COLO668 (cell line): ENCODE results near the gene KCTD6.

ENCODE experiments used
- DNase-seq: peaks from one replicate; lab custom pipeline; 2025; ENCODE audit not compliant: unreplicated experiment; lab: John Stamatoyannopoulos, UW

Gene KCTD6

DNA sequence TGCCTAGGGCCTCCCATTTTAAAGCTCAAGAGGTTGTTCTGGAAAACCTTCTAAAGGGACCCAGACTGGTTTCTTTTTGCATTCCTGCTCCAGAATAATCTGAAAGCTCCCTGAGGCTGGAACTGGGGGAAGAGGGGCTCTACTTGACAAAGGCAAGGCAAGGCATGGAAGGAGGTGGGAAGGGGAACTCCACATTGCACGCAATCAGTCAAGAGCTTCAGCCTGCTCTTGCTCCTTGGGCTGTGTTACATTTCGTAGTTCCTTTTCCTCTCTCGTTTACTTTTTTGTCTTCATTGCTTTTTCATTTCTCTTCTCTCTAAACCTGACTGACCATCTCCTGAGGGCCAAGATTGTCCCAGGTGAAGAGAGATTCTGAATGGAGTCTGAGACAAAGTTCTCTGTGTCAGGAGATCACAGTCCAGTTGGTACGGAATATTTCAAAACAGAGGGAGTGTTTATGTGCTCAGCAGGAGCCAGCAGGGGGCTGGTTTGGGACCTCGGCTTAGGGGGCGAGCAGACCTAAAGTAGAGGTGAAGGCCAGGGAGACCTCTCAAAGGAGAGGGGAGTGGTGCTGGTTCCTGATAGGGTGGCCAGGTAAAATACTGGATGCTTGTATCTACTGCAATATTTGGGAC is 6.0 kb upstream of the KCTD6 start:
- DNase-seq: no peak

DNA sequence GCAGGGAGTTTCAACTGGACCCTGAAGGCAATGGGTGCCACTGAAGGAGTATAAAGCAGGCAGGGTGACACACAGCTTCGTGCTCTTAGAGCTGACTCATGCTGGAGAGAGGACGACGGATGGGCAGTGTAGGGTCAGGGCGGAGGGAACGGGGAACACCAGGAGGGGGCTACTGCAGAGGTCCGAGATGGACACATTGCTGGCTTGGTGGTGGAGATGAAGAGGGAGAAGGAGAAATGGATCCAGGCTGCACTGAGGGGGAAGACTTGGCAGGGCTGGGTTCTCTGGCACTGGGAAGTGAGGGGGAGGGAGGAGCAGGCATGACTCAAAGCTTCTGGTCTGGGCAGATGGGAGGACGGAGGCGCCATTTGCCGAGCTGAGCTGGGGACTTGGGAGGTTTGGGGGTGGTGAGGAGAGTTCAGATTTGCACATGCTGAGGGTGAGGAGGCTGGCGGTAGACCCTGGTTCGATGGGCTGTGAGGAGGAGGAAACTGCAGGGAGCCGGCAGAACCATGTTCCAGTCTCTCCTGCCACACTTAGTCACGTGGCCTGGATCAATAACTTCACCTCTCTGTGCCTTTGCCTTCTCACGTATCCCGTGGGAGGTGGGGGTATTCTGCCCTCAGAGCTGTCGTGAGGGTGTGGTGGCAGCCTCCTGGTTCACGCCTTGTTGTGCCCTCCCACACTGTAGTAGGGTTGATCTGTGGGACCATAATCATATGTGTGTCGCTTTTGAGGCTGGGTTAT is 4.6 kb upstream of the KCTD6 start:
- DNase-seq: no peak

DNA sequence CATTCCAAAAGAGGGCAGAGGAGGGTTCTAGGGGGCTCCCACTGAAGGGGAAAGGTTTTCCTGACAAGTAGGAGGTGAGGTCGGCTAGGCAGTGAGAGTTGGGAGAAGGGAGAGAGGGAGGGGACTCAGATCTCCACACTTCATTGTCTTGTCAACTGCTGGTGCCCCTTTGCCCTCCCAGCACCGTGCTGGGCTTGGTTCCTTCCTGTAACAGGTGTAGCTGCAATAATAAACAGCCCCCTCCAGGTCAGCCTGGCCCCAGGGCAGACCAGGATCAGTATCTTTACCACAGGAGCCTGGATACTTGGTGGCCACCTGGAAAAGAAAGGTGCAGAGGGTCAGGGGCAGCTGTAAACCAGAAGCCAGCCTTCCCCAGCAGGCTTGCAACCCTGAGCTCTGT is 2.9 kb upstream of the KCTD6 start:
- no peak for DNase-seq

DNA sequence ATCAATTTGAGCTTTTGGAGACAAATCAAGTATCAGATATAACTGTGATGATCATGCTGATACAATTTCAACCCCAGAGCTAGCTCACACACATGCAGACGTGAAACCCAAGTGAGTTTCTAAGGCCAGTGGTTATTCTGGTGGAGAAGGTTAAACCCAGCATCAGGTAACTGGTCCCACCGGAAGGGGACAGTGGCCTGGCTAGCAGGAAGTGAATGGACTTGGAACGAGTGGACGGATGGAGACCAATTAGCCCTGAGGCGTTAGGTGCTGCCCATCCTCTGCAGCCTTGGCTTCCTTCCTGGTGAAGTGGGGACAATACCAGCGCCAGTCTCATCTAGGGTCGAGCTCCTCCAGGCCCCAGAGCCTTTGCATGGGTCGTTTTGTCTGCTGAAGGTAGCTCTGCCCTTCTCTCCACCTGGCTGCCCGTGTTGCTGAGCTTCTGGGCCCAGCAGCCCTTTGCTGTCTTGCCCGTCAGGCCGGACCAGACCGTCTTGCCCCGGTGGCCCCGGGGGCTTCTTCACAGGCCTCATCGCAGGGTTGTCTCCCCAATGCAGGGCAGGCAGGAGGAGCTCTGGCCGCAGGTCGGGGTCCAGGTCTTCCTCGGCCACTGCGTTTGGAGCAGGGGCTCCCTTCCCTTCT is 915 bp upstream of the KCTD6 start:
- DNase-seq: no peak

DNA sequence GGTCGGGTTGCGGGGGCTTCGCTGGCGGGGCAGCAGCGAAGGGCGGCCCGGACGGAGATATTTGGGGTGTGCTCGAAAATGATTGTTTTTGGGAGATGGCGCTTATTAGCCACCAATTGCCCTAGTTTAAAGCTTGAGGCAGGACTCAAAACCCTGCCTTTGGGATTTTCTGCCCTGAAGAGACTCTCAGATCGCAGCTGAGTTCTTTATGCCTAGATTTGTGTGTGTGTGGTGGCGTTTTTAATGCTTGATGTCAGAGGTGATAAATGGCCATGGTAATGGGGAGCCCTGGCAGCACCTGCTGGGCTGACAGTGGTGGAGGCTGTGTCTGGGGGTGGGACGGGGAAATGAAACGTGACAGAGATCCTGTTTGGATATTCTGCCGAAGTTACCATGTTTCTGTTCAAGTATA is 604 bp downstream of the KCTD6 start:
- DNase-seq: peak; percentile 39

DNA sequence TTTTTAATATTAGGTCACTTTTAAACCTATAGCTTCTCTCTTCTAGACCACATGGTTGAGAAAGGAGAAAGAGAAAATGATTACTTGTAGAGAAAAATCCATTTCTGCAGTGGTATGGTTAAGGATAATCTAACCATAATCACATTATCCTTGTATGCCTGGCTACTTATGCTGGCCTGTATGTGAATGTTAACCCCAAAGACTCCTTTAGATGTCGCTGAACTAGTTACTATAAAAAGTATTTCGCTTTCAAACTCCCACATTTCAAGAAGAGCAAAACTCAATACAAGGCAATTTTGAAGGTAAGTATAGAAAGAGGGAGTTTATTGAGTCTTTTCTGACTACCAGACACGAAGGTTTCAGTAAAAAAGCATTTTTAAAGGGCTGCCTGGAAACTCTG is 2.2 kb downstream of the KCTD6 start:
- DNase-seq: no peak

DNA sequence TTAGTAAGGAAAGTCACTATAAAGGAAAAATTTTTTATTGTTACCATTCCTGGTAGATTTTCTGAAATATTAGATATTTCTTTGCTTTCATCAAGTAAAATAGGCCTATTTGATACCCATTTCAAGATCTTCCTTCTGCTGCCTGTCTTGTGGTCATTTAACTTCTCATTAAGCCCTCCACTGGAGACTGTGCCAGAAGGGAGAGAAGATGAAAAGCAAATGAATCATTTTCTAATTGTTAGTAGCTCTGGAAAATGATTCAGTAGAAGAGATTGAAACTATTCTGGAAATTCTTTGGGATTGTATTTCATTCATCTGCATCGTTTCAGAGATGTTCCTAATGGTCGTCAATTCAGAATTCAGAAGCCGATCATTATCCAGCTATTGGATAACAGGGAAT is 3.2 kb downstream of the KCTD6 start:
- DNase-seq: no peak

DNA sequence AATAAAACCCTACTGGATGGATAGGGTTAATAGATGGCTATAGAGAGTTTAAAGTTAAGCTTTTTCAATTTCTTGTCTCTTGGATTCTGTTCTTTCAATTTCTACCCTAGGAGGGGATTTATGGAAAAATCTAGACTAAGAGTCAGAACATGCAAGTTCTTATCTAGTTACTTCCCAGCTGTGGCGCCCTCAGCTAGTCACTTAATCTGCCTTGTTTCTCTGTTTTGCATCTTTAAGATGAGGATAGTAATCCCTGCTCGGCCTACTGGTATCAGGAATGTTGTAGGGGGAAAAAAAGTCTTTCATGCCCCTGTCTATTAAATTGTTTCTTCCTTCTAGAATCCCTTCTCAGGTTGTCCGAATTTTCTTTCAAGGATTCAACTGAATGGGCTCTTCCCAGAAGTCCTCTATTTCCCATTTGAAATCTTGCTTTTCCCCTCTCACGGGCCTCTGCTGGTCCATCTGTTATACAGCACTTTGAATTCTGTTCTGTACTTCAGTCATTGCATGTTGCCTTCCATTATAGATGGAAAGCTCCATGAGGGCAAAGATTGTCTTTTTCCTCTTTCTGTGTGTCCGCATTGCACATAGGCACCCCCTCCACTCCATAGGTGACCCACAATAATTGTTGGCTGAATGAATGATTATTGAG is 4.4 kb downstream of the KCTD6 start:
- no peak for DNase-seq

DNA sequence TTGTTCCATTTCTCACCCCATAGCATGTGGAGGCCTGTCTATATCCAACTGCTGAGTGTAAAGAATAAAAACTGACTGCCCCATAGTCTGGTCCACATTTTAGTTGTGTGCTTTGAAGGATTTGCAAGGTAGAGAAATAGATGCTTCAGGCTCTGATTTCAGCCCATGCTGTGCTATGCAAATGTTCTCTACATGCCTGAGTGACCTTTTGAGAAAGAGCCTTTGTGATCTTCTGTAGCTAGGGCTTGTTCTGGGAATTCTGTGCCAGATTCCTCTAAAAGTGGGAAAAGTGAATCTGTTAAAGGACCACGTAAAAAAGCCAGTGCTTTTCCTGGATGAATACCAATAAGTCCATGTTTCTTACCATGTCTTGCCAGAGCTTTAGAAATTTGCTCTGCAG is 5.2 kb downstream of the KCTD6 start:
- no peak for DNase-seq

DNA sequence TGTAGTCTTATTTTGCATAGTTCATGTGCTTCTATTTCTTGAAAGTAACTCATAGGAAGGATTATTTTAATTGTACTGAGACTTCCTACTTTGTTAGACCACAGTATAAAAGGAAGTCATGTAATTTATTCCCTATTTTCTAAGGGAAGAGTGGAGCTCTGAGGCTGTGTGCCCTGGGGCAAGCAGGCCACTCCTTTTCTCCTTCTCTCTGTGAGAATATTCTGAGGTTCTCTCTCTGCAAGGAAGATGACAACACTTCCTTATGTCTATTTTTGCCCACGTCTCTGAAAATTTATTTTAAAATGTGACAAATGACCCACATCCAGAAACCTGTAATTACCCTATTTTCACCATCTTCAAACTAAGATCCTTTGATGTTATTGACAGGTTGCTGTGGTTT is 11.0 kb downstream of the KCTD6 start:
- DNase-seq: no peak

DNA sequence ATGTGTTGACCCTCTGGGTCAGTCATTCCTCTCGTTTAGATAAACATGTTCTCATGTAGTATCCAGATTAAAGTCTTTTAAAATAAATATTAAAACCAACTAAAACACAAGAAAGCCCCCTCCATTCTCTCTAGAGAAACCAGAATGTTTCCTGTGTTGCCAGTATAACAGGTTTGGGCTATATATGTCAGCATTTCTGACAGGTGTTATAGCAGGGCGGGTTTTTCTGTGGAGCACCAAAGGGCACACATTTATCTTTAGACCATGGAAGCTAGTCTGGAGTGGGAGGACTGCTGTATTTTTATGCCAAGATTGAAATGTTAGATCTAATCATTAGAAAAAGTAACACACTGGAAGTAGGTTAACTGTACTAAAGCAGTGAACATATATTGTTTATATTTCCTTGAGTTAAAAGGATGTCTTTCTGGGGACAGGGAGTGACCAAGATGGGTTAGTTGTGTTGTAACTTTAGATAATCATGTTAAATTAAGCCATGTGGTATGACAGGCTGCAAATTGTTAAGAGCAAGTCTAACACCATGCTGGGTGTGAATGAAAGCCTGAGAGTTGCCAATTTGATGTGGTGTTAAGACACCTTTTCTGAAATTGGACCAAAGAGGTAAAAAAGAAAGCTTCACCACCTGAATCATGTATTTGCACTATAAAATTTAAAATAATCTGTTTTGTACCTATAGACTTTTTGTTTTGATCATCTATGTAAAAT is 15.6 kb downstream of the KCTD6 start:
- DNase-seq: no peak

DNA sequence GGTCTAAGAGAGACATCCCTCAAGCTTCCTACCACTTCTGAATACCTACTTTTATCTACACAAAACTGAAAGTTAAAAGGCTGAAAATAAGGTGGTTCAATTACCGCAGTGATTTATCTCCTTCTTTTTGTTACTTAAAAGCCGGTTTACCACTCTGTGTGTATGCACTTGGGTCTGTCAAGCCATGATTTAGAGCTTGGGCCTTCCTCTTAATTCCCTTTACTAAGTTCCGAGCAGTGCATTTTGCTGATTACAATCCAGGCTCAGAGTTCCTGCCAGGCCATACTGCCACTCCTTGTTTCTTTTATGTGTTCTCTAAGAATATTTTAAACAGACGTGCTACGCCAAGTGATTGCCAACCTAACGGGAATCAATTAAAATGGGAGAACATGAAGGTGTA is 16.5 kb downstream of the KCTD6 start:
- no peak for DNase-seq

DNA sequence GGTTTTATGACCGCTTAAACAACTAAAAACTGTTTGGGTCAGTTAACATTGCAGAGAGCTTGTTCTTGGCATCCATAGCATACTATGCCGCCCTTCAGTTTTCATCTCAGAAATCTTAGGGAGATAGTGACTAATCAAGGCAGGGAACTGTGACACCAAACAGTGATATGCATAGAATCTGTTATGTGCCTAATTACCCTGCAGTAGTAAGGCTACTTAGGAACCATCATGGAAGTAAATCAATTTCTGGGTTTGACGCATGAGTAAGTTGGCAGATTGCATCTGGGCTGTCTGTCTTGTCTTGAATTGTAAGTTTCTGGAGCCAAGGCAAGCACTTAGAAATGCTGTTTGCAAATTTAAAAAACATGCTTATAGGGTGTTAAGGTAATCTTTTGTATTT is 22.5 kb downstream of the KCTD6 start:
- DNase-seq: no peak

DNA sequence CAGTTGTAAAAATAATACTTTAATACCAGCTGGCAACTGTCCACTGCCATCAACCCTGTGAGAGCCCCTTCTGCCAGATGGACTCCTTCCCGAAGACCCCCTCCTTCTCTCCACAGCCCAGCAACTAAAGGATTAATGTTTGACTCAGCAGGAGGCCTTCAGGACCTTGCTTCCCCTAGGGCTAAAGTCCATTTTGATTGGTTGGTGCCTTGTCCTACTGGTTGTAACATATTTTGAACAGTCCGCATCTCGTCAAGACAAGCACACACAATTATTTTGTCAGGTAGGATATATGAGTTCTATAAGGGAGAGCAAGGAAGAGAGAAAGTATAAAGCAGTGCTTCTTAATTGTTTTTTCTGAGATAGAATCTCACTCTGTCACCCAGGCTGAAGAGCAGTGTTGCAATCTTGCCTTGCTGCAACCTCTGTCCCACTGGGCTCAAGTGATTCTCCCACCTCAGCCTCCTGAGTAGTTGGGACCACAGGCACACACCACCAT is 26.4 kb downstream of the KCTD6 start:
- no peak for DNase-seq

DNA sequence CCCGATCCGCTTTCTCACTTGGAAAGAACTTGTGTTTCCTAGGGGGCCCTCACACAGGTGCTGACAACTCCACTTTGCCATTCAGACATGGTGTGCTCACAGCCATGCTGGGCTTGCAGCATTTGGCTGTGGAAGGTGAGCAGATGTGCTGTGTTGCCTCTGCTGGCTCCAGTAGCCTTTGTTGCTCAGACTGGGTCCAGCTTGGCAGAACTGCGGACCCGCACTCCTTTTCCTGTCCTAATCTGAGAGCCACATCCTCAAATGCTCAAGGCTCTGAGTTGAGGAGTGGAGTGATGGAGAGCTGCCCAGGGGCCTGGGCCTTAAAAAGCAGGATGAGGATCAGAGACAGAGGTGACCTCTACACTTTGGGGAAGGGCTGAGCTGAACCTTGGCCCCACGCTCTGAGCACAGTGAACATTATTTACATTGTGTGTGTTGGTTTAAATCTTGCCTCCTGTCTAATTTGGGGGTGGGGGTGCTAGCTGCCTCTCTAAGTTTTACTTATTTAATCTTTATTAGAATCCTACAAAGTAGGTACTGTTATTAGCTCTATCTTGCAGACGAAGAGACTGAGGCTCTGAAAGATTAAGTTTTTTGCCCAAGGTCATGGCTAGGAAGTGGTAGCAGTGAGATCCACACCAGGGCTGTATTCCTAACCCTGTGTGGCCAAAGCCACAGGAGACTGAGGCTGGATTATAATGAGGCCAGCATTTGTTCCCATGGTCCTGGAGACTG is 27.9 kb downstream of the KCTD6 start:
- DNase-seq: no peak

DNA sequence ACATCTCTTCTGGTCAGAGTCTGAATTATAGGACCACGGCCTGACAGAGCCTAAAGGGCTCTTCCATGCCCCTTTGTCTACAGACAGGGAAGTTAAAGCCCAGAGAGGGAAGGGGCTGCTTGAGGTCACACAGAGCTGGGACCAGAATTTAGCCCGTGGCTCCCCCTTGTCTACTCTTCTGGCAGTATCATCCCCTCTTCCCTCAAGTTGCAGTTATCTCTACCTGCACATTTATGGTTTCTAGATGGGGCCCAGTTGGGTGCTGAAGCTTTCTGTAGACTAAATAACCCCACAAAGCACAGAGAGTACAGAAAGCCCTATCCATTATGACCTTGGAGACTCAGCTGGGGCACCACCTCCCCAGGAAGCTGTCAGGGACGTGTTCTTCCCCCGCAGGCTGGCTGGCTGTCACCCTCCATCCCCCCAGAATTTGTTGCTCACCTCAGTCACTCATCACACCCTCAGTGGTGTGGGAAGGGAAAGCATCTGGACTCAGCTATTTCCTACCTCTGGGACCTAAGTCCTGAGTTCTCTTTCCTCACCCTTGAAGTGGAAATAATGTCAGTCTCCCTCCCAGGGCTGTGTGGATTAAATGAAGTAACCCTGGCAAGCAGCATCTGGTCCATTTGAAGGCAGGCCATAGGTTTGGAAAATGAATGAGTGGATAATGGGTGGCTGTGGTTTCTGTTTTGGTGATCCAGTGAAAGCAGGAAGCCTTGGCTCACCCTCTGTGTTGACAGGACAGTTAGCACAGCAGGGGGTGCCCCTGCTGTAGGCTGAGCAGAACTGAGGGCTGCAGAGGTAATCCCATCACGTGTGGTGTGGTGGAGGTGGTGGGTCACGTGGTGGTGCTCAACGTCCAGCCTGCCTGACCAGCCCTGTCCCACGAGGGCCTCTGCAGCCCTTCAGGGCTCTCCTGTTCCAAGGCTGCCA is 28.8 kb downstream of the KCTD6 start:
- peak; percentile 66 for DNase-seq

DNA sequence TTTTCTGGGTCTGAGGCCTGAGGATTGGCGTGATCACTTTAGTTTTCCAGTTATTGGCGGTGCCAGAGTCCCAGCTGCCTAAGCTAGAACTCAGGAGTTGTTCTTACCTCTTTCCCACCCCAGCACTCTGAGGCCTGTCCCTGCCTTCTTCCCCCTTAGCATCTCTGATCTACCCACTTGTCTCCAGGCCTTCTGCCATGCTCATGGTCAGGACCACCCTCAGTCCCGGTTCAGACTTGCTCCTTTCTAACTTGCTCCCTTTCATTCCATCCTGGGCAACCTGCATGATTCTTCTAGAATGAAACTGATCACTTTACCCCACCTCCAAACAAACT is 29.4 kb downstream of the KCTD6 start:
- no peak for DNase-seq

DNA sequence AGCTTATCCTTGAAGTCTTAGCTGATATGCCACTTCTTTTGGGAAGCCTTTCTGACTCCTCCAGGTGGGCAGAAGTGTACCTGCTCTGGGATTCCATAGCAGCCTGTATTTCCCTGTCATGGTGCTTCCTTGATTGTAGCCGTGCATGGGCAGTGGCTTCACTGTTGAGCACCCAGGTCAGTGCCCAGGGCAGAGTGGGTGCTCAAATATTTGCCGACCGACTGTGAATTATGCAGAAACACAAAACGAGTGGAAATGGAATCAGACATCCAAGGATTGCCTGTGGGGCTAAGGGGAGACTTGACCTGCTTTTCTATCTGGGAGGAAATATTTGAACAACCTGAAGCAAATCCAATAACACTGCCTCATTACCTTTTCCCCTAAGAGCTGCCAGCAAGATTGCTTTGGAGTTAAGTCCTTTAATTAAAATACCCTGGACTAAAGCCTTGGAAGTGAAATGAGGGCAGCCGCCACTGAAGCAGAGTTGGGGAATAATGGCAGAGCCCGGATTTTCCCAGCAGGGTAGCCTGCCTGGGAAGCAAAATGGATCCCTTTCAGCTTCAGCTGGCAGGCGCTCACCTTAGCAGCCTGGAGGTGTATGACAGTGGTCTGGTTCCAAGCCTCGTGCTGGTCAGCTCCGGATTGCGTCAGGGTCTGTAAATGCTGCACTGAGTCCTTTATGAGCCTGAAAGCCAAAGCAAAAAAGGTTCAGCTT is 30.2 kb downstream of the KCTD6 start:
- no peak for DNase-seq
